NCI-H1105 treated with DMSO at 0.1 percent for 48 hours (cell line): Measurements from ENCODE around the gene CROCC.

Source experiments
- DNase-seq: peaks from one replicate; lab custom pipeline; 2025; lab: John Stamatoyannopoulos, UW

The CROCC gene

DNA sequence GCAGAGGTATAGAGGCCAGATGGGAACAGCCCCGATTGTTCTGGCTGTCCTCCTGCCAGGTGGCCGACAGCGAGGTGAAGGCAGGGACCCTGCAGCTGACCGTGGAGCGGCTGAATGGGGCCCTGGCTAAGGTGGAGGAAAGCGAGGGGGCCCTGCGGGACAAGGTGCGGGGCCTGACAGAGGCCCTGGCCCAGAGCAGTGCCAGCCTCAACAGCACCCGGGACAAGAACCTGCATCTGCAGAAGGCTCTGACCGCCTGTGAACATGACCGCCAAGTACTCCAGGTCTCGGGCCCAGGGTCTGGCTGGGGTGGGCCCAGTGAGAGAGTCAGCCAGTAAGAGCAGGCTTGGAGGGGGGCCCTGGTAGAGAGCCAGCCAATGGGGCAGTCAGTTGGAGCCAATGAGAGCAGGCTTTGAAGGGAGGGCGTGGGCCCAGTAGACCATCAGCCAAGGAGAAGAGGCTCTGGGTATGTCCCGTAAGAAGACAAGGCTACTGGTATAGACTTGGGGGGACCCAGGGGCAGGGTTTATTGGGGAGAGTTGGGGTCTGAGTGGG is 47.4 kb downstream of the CROCC start:
- no peak for DNase-seq

DNA sequence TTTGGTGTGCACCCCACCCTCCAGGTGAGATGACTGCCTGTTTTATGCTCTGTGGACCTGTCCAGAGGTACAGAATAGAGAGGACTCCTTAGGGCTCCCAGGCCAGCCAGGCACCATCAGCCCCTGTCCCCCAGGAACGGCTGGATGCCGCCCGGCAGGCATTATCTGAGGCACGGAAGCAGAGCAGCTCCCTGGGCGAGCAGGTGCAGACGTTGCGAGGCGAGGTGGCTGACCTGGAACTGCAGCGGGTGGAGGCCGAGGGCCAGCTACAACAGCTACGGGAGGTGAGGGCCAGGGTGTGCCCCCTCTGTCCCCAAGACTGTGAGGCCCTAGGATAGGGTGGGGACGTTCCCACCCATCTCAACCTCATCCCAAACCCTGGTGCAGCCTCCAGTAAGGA is 47.9 kb downstream of the CROCC start:
- no peak for DNase-seq

DNA sequence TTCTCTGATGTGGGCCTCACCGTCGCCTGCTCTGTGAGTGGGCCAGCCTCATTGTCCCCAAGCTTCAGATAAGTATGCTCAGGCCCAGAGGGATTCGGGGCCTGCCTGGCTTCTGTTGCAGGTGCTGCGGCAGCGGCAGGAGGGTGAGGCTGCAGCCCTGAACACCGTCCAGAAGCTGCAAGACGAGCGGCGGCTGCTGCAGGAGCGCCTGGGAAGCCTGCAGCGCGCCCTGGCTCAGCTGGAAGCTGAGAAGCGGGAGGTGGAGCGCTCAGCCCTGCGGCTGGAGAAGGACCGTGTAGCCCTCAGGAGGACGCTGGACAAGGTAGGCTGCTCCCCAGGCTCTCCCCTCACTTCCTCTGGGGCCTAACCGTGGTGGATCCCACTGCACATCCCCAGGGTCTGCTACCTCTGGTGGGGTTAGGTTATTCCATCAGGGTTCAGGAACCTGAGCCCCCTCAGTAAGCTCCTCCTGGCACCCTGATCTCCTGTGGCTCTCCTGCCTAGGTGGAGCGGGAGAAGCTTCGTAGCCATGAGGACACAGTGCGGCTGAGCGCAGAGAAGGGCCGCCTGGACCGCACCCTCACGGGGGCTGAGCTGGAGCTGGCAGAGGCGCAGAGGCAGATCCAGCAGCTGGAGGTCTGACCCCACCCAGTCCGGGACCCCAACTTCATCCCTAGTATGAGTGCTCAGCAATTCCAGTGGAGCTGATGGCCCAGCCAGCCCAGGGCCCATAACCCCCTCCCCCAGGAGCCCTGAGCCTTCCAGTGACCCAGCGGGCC is 48.6 kb downstream of the CROCC start:
- DNase-seq = no peak

DNA sequence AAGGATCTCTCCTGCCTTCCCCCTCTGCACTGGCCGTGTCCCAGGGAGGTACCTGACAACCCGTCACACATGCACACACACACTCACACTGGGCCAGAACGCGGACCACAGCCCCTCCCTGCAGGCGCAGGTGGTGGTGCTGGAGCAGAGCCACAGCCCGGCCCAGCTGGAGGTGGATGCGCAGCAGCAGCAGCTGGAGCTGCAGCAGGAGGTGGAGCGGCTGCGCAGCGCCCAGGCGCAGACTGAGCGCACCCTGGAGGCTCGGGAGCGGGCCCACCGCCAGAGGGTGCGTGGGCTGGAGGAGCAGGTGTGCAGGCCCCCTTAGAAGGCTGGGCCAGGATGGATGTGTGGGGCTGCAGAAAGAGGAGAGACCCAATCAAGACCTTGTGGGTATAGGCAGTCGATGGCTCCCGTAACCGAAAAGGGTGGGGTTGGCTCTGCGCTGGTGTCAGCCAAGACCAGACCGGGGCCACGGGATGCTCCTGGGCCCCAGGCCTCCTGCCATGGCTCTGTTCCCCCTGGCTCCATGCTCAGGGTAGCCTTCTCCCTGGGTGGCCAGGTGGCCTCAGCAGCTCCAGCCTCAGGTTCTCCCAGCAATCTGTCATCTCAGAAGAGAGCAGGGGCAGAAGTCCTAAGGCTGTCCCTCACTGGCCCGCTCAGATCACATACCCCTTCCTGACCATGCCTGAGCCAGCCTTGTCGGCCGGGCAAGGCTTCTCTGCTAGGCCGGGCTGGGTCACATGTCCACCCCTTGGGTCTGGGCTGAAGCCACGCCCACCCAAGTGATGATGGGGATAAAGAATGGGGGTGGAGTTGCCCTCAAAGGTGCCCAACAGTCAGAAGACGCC is 49.8 kb downstream of the CROCC start:
- peak; percentile 88 for DNase-seq

DNA sequence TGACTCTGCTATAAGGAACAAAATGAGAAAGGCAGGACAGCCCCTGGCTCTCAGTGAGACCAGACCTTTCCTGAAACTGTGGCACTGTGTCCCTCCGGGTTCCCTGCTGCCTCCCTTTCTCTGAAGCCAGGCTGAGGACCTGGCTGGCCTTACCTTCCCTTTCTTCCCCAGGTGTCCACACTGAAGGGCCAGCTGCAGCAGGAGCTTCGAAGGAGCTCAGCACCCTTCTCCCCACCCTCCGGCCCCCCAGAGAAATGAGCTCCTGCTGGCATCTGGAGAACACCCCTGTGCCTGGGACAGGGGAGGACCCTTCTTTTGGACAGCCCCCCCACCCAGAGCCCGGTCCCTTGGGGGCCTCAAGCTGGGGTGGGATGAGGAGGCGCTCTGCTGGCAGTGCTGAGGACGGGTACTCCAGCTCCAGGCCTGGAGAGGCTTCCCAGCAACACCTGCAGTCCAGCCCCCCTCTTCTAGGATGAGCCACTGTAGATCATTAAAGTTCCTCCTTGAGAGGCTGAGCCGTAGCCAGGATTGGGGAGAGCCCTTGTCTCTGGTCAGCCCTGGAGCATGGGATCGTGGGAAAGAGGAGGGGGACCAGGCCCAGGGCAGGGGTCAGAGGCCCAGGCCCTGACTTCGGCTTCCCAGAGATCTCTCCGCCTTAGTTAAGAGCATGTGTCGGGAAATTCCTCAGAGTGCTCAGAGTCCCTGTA is 50.6 kb downstream of the CROCC start:
- DNase-seq = no peak

DNA sequence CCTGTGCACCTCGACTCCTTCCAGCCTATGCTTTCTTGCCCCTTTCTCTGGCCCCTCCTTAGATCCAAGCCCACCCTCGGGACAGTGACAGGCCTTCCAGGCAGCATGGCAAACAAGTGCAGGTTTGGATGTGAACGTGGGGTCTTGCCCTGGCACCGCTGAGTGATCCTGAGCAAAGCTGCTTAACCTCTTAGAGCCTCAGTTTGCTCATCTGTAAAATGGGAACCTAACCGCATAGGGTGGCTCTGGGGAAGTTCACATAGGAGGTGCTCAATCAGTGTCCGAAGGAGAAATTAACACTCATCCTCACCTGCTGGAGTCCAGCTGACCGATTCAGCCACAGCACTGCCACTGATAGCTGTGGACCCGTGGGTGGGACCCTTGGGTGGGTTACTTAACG is 51.5 kb downstream of the CROCC start:
- no peak for DNase-seq

DNA sequence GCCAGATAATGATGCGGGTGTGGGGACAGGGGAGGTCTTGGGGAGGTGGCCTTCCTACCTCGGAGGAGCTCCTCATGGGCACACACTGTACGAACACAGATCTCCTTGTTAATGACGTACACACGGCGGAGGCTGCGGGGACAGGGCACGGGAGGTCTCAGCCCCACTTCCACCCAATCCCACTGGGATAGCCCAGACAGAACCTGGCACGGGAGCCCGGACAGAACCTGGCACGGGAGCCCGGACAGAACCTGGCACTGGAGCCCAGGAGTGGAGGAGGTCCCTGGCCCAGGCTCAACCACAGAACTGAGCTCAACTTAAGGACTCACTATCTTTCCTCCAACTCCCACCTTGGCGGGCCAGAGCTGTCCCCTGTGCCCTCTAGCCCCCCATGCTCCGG is 53.5 kb downstream of the CROCC start:
- no peak for DNase-seq

DNA sequence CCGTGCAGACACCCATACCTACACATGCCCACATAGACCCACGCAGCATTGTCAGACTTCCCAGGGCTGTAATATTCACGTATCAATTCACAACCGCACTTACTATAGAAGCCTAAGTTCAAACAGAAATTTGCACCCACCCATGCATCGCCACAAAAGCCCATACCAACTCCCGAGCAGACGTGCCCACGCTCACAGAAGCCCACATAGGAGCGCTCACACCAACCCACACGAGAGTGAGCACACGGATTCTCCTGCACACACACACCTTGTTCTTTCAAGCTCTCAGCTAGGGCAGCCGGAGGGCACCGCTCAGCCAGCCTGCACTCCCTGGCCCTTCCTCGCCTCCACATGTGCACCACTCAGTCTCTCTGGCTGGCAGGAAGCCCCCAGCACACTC is 54.1 kb downstream of the CROCC start:
- no peak for DNase-seq

DNA sequence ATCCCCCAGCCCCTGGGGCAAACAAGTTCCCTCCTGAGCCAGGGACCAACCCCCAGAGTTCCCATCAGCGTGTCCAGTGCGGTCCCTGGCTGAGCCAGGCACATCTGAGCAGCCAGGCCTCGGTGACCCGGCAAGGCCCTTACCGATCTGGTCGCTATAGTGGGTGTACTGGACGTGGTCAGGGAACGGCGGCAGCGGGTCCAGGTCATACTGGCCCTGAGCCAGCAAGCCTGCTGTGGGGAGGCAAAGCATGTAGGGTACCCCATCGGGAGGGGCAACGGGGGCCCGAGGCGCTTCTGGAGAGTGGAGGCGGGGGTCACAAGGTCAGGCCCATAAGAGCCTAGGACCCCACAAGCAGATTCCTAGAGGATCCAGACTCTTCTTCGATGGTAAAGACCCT is 55.2 kb downstream of the CROCC start:
- no peak for DNase-seq

DNA sequence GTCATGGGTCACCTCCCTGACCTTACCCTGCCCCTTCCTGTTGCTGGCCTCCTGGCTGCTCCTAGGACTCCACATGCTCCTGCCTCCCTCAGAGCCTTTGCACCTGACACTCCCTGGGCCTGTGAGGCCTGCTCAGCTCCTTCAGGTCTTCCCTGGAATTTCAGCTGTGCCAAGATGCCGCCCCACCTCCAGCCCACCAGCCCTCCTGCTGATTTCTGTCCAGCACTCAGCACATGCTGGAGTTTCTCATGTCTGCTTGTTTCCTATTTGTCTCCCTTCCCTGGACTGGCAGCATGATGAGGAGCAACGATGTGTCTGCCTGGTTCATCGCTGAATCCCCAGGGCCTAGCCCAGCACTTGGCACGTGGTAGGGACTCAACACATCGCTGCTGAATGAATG is 55.6 kb downstream of the CROCC start:
- no peak for DNase-seq

DNA sequence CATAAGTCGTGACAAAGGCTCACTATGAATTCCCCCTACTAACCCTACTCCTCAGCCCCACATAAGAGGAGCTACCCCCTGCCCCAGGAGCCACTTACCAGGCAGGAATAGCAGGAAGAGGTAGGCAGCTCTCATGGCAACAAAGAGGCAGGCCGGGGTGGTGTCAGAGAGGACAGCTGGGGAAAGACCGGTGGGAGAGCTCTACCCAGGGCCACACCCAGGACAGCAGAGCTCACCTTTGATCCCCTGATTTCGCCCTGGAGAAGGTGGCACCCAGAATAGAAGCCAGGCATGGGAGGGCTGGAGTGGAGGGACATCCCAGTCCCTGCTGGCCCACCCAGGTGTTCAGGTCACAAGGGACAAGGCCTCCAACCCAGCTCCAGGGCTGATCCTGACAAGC is 56.4 kb downstream of the CROCC start:
- no peak for DNase-seq

DNA sequence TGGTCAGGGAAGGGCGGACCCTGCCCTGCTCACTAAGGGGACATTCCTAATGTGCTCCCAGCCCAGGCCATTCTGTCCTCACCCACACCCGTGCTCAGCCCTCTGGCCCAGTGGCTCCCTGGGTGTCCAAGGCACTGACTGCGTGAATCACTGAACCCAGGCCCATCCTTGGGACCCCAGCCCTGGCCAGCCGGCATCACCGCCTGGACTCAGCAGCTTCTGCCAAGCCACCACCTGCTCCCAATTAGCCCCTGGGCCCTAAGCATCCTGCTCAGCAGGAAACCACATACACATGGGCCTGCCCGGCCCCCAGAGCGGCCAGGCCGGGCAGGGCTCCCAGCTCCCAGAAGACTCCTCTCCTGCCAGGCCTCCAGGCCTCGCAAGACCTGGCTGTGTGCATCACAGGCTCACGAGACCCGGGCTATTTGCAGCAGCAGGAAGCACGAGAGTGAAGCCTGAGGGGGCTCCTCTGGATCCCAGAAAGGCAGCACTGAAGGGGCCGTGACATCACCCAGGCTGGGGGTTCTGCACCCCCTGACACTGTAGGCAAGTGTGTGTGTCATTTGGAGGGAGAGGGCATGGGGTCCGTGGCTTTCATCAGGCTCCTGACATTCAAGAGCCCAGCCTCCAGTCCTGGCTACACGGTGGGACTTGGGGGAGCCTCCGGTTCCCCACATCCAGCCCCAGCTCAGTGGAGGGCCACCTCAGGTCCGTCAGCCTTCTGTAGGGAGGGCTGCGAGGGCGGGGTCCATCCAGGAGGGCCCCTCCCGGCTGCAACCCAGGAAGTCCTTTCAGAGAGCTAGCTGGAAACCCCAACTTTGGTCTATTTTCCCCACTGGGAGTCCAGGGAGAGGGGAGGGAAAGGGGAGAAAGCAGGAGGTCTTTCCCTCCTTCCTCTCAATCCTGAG is 57.1 kb downstream of the CROCC start:
- DNase-seq = no peak

DNA sequence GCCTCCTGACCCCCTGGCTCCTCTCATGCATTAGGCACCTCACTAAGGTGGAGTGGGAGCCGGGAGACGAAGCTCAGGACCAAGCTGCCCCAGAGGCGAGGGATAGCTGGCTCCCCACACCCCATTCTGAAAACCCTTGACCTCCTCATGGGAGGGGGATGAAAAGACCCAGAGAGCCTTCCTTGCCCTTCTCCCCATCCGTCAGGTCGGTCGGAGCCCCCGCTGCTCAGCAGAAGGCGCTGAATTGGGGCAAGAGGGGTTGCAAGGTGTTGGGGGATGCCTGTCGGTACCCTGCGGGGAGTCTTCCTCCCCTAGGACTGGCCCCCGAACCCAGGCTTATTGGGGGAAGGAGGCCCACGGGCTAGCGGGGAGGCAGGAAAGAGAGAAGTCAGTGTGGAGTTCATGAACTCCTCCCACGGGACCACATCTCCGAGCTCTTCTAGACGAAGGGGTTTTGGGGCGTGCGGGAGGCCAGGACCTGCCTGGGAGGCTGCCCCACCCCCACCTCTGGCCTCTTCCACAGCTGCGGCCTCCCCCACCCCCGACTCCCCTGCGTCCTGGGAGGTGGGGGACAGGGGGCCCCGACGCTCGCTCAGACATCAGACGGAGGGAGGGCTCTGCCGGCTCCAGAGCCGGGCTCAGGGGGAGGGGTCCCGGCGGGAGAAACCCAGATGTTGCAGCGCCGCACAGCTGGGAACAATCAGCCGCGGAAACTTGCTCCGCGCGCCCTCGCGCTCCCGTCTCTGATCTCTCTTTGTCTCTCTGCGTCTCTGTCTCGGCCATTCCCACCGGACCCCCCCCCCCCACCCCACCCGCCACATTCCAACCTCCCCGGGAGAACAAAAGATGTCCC is 58.0 kb downstream of the CROCC start:
- peak; percentile 7 for DNase-seq

DNA sequence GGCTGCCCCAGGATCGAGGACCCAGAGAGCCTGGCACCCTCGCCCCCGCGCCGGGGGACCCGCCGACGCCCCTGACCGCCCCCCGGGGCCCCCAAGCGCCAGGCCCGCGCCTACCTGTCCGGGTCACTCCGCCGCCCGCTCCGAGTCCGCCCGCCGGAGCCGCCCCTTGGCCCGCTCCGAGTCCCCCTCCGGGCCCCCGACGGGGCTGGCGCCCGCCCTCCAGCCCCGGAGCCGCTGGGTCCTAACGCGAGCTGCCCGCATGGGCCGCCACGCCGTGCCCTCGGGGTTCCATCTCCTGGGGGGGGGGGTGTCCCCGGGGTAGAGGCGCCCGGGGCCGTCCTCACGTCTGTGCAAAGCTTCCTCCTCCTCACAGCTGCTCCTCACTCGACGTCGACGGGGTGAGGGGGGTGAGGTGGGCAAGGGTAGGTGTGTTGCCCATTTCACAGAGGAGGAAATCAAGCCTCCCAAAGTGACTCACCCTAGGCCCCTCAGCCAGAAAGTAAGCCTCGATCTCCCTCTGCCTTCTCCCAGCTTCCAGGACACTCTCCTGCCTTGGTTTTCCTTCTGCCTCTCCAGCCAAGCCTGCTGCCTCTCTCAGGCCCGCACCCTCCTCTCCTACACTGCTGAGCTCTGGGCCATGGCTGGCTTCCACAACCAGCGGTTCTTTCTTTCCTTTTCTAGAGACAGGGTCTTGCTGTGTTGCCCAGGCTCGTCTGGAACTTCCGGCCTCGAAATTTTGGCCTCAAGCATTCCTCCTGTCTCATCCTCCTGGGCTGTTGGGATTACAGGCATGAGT is 58.9 kb downstream of the CROCC start, which contains the start of gene MFAP2:
MFAP2 (minus strand) TSS at position 148 of the 796 bp plus-strand sequence. CDS start 2,347 bp downstream, outside the sequence.
- peak; percentile 23 for DNase-seq

DNA sequence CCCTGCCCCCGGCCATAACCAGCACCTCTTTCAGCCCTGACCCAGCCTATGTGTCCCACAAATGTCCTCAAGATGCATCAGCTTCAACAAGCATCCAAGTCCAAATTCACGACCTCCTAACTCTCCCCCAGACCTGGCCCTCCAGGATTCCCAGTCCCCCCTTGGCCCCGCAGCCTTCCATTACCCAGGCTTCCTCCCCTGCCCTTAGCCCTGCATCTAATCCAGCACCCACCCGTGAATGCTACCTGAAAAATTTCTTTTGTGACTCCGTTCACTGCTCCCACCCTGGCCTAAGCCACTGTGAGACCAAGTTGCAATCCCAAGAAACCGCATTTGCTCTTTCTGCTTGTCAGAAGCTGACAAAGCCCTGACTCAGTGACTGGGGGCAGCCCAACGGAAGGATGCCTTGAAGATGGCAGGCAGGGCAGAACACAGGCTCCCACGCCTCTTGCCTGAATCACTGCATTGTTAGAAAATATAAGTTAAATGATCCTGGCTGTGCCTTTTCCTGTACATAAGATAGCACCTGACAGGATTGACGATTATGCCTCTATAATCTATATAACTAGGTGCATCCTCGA is 59.6 kb downstream of the CROCC start:
- DNase-seq = no peak

DNA sequence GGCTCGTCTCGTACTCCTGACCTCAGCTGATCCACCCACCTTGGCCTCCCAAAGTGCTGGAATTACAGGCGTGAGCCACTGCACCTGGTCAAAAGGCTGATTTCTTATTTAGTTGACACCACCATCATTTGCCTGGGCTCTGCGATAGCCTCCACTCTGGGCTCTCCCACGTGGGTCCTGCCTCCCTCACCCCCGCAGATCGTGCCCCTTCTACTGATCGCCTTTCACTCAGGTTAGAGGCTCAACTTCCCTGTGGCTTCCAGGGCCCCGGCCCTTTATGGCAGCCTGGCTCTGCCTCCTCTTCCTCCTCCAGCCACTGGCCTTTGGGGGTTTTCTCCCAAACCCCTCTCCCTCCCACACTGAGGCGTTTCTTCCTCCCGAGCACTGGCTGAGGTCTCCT is 61.2 kb downstream of the CROCC start:
- DNase-seq = no peak

DNA sequence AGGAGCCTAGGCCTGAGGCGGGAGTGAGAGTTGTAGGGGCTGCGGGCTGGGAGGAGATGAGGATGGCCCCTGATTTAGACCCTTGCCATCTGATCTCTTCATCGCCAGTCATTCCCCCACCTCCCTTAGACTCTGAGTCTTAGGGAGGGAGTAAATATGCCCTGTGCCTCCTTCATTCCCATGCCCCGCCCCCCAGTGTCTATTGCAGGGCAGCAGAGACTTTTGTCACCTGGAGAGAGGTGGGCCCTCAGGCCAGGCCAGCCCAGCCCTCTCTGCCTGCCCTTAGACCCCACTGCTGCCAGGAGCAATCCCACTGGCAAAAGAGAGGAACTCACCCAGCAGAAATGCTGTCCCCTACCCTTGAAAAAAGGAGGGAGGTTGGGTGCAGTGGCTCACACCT is 61.9 kb downstream of the CROCC start:
- DNase-seq = no peak

DNA sequence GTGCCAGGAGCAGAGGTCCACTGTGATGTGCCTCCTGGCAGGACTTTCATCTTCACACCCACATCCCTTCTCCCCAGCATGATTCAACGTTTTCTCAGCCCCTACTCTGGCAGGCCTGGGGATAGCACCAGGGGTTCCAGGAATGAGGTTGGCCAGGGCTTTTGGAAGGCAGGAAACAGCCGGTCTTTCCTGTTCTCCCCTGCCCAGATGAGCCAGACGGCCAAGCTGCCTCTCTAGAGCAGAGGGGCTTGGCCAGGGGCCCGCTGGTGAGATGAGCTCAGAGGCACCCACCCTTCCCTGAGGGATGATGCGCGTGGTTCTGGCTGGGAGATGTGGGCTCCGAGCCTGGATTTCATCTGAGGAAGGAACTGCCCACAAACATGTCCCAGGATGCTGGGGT is 63.0 kb downstream of the CROCC start:
- no peak for DNase-seq

DNA sequence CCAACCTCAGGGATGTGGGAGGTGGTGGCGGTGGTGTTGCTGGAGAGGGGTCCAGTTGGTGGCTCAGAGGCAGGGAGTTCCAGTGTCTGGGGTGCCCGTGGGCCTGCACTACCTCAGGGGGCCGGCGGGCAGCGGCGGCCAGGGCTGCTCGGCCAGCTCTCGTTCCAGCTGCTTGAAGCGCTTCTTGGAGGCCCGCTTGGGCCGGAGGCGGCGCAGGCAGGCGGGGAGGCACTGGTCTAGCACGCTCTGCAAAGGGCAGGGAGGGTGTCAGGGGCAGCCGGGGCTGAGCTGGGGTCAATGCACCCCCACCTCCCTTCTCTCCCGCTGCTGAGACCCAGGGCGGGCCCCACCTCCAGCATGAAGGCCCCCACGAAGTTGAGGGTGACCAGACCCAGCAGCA is 64.4 kb downstream of the CROCC start:
- DNase-seq = no peak
